Measurements from ENCODE around the gene CD151. TPM values are rescaled to one million over a fixed set of nuclear protein-coding genes. Genes with fewer than 3 reads are reported as not detected.

The CD151 gene
- total and polyA plus RNA-seq, 10 donors: 38.0 to 142 (median 81.4) TPM

- Histone ChIP-seq H3K4me3 (no peak overlapping the region), H3K27me3 (replicated peaks in 1 of 7) (no peaks in the 10 kb centered on the region), H3K27ac (no peak overlapping the region), H3K4me1 (peaks cover 25 to 76% (median 55%) of the 10 kb centered on the region in 6 donors), H3K9me3 (no peaks in the 10 kb centered on the region), H3K36me3 (peaks cover 0 to 42% (median 14%) of the 10 kb centered on the region in 6 donors)
- TF ChIP-seq CTCF (IDR thresholded peaks at IDR 0.05 in 8 of 11, conservative IDR thresholded peaks at IDR 0.05 in 3 of 11): no peak
- no peak for TF ChIP-seq POLR2AphosphoS5 (IDR thresholded peaks at IDR 0.05)
- TF ChIP-seq POLR2A (IDR thresholded peaks at IDR 0.05): no peak
- intact Hi-C loops (cut with DNase I; ENCODE audit: low total_unique reads): no loop called here
- WGBS, 5 donors: 93 to 97% (median 95%) methylated on average over 8 to 30 of the region's 30 CpGs
- DNase-seq: no peak
Observed at GRCh38 chr11:800473-800872, 32.3 kb upstream of the CD151 start.

- WGBS, 5 donors: 87 to 96% (median 90%) methylated on average over 13 to 20 of the region's 20 CpGs
- DNase-seq: no peak
Observed at GRCh38 chr11:801097-801780, 31.5 kb upstream of the CD151 start.

GRCh38 chr11:802018-802617 is 30.6 kb upstream of the CD151 start:
- Histone ChIP-seq H3K4me3 (no peak overlapping the region), H3K36me3 (peaks cover 0 to 42% (median 14%) of the 10 kb centered on the region in 6 donors), H3K27ac (no peak overlapping the region), H3K9me3 (no peaks in the 10 kb centered on the region), H3K4me1 (peaks cover 12 to 65% (median 46%) of the 10 kb centered on the region in 6 donors), H3K27me3 (replicated peaks in 1 of 7) (no peaks in the 10 kb centered on the region)
- 93 to 97% (median 96%) methylated on average over 12 to 21 of the region's 21 CpGs for WGBS, 5 donors
- intact Hi-C loops (cut with DNase I; ENCODE audit: low total_unique reads): no loop called here
- TF ChIP-seq POLR2A (IDR thresholded peaks at IDR 0.05): no peak
- peak in 2 of 3 donors; percentile 7 to 28 for TF ChIP-seq POLR2AphosphoS5 (IDR thresholded peaks at IDR 0.05)
- DNase-seq: no peak

More at GRCh38 chr11:801097-801780, 31.5 kb upstream of the CD151 start:
- H3K4me1 ChIP-seq: peaks cover 21 to 74% (median 54%) of the 10 kb centered on the region in 6 donors
- TF ChIP-seq POLR2A (IDR thresholded peaks at IDR 0.05) (no peak), POLR2AphosphoS5 (IDR thresholded peaks at IDR 0.05) (peak in 1 of 3 donors; percentile 6), CTCF (IDR thresholded peaks at IDR 0.05 in 8 of 11, conservative IDR thresholded peaks at IDR 0.05 in 3 of 11) (no peak)
- no peaks in the 10 kb centered on the region for H3K27me3 ChIP-seq (replicated peaks in 1 of 7)
- H3K27ac ChIP-seq: no peak overlapping the region
- intact Hi-C loops (cut with DNase I; ENCODE audit: low total_unique reads): no loop called here
- no peak overlapping the region for H3K4me3 ChIP-seq
- H3K36me3 ChIP-seq: peaks cover 0 to 42% (median 14%) of the 10 kb centered on the region in 6 donors
- no peaks in the 10 kb centered on the region for H3K9me3 ChIP-seq

- peak in 1 of 3 donors; percentile 43 for TF ChIP-seq POLR2AphosphoS5 (IDR thresholded peaks at IDR 0.05)
- TF ChIP-seq POLR2A (IDR thresholded peaks at IDR 0.05): no peak
- TF ChIP-seq CTCF (IDR thresholded peaks at IDR 0.05 in 8 of 11, conservative IDR thresholded peaks at IDR 0.05 in 3 of 11): no peak
- DNase-seq: no peak
Observed at GRCh38 chr11:802693-803466, 29.9 kb upstream of the CD151 start.

More at GRCh38 chr11:802693-803466, 29.9 kb upstream of the CD151 start:
- Histone ChIP-seq H3K27me3 (replicated peaks in 1 of 7) (no peaks in the 10 kb centered on the region), H3K9me3 (no peaks in the 10 kb centered on the region), H3K4me1 (peaks cover 12 to 65% (median 44%) of the 10 kb centered on the region in 6 donors), H3K36me3 (peaks cover 0 to 42% (median 14%) of the 10 kb centered on the region in 6 donors), H3K27ac (no peak overlapping the region), H3K4me3 (no peak overlapping the region)
- 92 to 96% (median 94%) methylated on average over 18 to 28 of the region's 28 CpGs for WGBS, 5 donors
- intact Hi-C loops (cut with DNase I; ENCODE audit: low total_unique reads): no loop called here

Data from spleen (tissue), 11 donors.